ENCODE measurements around the gene ETV5.
"Not testable (repeated sequence)": the region's sequence is repeated elsewhere in the genome, so short reads cannot be mapped to it uniquely, and the experiment has no call there.

ETV5 gene

DNA sequence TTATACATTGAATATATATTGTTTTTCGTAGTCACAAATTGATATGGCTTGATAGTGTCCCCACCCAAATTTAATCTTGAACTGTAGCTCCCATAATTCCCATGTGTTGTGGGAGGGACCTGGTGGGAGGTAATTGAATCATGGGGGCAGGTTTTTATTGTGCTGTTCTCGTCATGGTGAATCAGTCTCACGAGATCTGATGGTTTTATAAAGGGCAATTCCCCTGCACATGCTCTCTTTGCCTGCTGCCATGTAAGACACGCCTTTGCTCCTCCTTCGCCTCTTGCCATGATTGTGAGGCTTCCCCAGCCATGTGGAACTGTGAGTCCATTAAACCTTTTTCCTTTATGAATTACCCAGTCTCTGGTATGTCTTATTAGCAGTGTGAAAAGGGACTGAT is 82.9 kb downstream of the ETV5 start:
- not testable (repeated sequence) for DNase-seq (ENCODE audit: low read depth in 1 of 2, low spot score in 1 of 2)

DNA sequence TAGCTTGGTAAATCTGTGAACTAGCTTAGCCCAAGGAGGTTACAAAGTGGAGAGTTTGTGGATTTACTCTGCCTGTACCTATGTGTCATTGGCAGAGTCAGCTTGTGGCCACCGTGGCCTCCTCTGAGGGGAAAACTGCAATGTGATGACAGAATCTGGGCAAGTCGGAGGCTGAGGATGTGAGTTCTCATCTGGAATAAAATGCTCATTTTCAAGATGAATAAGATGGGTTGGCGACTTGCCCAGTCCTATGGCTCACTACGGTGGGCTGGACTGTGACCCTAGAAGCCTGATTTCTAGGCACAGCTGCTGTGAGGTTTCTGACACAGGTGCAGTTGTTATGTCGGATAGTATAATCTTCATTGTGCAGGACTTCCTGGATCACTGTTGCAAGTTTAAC is 83.7 kb downstream of the ETV5 start:
- peak in 1 of 2 donors; percentile 3 for DNase-seq (ENCODE audit: low read depth in 1 of 2, low spot score in 1 of 2)

GRCh38 chr3:186024210-186024609 is 84.7 kb downstream of the ETV5 start:
- DNase-seq (ENCODE audit: low read depth in 1 of 2, low spot score in 1 of 2), result no peak

- DNase-seq (ENCODE audit: low read depth in 1 of 2, low spot score in 1 of 2), result no peak
Observed at GRCh38 chr3:186022931-186023330, 86.0 kb downstream of the ETV5 start.

DNA sequence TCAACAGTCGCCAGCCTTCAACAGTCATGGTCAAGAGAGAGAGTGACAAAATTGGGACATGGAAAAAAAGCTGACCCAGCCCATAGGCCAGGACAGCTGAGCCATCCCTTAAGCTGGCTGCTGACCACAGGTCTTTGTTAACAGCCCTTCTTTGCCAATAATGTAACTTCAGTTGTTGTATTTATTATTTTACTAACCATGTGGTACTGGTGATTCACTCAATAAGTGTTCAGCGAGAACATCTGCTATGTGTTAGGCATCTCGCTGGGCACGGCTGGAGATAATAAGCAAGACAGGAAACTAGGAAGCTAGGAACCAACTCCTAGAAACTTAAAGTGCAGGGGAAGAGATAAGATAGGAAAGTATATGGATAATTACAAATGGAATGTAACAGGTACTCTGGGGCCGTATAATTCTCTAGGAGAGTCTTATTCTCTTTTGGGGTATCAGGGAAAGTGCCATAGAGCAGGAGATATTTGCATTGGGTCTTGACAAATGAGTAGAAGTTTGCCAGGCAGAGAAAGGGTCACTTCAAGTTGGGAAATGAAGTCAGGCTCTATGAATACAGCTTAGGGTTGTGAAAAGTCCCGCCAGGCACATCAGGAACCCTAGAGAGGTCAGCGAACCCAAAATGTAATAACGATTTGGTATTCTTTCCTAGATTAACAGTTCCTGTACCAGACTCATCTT is 87.1 kb downstream of the ETV5 start:
- DNase-seq (ENCODE audit: low read depth in 1 of 2, low spot score in 1 of 2), result no peak

DNA sequence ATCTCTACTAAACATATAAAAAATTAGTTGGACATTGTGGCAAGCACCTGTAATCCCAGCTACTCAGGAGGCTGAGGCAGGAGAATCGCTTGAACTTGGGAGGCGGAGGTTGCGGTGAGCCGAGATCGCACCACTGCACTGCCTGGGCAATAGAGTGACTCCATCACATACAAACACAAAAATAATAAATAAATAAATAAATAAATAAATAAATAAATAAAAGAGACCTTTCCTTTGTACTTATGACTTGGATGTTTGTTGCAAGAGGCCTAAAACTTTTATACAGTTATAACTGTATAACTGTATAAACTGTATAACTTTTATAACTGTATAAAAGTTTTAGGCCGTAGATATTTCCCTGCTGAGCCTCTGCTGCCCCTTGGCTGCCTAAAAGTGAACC is 87.6 kb downstream of the ETV5 start:
- not testable (repeated sequence) for DNase-seq (ENCODE audit: low read depth in 1 of 2, low spot score in 1 of 2)

GRCh38 chr3:186019288-186019687 is 89.6 kb downstream of the ETV5 start:
- not testable (repeated sequence) for DNase-seq (ENCODE audit: low read depth in 1 of 2, low spot score in 1 of 2)

DNA sequence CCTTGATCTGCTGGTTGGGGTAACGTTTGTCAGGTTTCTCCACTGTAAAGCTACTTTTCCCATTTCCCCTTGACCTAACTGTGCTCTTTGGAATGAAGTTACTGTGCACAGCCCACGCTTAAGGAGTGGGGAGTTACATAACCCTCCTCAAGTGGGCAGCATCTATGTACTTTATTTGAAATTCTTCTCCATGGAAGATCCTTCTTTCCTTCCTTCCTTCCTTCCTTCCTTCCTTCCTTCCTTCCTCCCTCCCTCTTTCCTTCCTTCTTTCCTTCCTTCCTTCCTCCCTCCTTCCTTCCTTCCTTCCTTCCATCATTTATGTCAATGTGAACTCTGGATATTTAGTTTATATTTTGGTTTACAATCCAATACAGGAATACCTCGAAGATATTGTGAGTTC is 94.0 kb downstream of the ETV5 start:
- DNase-seq (ENCODE audit: low read depth in 1 of 2, low spot score in 1 of 2), result no peak

DNA sequence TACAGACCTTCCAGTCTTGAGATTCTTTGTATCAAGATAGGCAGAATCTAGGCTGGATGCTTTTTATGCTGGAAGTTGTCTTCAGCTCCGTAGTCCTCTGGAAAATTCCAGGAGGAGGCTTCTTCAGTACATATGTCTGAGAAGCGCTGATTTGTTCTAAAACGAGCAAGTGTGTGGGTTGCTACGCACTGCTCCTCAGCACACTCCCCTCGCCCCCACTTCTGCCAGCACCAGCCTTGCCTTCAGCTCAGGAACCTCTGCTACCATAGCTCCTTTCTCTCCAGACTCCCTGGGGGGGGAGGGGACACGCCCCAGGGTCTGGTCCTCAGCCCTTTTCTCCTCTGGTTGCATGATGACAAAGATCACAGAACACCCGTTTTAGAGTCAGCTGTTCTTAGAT is 95.6 kb downstream of the ETV5 start:
- DNase-seq (ENCODE audit: low read depth in 1 of 2, low spot score in 1 of 2), result no peak

DNA sequence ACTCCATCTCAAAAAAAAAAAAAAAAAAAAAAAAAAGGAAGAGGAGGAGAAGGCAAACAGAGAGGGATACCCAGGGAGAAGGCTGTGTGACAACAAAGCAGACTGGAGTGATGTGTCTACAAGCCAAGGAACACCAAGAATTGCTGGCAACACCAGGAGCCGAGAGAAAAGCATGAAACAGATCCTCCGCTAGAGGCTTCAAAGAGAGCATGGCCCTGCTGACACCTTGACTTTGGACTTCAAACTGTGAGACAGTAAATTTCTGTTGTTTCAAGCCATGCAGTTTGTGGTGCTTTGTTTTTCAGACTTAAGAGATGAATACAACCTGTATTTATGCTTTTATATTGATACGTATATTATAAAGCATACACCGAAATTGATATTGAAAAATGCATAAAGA is 96.8 kb downstream of the ETV5 start:
- DNase-seq (ENCODE audit: low read depth in 1 of 2, low spot score in 1 of 2), result no peak

DNA sequence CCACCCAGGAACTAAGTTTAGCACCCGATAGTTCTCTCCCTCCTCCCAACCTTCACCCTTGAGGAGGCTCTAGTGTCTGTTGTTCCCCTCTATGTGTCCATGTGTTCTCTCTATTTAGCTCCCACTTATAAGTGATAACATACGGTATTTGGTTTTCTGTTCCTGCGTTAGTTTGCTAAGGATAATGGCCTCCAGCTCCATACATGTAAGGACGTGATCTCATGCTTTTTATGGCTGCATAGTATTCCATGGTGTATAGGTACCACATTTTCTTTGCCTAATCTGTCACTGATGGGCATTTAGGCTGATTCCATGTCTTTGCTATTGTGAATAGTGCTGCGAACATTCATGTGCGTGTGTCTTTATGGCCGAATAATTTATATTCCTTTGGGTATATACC is 104.2 kb downstream of the ETV5 start:
- no peak for DNase-seq (ENCODE audit: low read depth in 1 of 2, low spot score in 1 of 2)

DNA sequence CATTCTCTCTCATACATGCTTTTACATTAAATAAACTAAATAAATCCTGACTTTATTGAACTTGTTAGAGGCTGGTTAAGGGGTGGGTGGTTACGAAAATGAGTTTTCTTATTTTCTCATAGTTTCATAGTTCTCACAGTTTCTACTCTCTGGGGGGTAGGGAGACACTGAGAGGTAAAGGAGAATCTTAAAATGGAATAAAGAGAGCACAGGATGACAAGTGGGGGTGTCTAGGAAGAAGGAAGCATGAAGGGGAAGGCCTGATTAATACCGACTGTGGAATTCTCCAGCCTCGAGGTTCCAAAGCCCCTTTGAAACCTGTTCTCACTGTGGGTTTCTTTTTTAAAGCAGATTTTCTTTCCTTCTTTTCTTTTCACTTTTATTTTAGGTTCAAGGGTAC is 104.7 kb downstream of the ETV5 start:
- no peak for DNase-seq (ENCODE audit: low read depth in 1 of 2, low spot score in 1 of 2)

GRCh38 chr3:186003610-186004009 is 105.3 kb downstream of the ETV5 start:
- no peak for DNase-seq (ENCODE audit: low read depth in 1 of 2, low spot score in 1 of 2)

GRCh38 chr3:186002884-186003472 is 105.9 kb downstream of the ETV5 start:
- DNase-seq (ENCODE audit: low read depth in 1 of 2, low spot score in 1 of 2), result no peak

GRCh38 chr3:186001842-186002241 is 107.0 kb downstream of the ETV5 start:
- no peak for DNase-seq (ENCODE audit: low read depth in 1 of 2, low spot score in 1 of 2)

GRCh38 chr3:185999221-185999620 is 109.7 kb downstream of the ETV5 start:
- DNase-seq (ENCODE audit: low read depth in 1 of 2, low spot score in 1 of 2), result no peak

DNA sequence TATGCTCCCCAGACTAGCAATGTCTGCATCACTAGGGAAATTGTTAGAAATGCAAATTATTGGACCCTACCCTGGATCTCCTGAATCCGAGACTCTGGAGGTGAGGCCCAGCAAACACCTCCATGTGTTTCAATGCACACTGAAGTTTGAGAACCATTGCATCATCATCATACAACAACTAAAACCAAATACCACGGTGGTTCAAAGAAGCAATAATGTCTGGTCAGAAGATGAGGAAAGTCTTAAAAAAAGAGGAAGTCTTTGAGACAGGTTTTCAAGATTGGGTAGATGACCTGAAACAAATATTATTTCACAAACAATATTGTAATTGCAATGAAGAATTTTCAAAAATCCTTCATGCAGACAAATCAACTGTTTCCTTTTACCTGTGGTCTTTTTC is 110.8 kb downstream of the ETV5 start:
- no peak for DNase-seq (ENCODE audit: low read depth in 1 of 2, low spot score in 1 of 2)

- DNase-seq (ENCODE audit: low read depth in 1 of 2, low spot score in 1 of 2), result no peak
Observed at GRCh38 chr3:185997130-185997529, 111.8 kb downstream of the ETV5 start.

All from activated CD4-positive, alpha-beta T cell treated with anti-CD3 and anti-CD28 coated beads, Interleukin-2, amount 50 U/mL, for 24 hours (primary cell).